OCI-LY1 (cell line): ENCODE data around the gene DGLUCY.

Source experiments
- H2AFZ ChIP-seq: fragments of 200-600 bp; sonication (generic), shearing (Covaris generic); 2 replicates; pipeline ENCODE4 v1.6.0; 2014; ENCODE audit warnings: antibody characterized with exemption, mild to moderate bottlenecking, low read length
- H3F3A ChIP-seq: fragments of 200-600 bp; sonication (generic), shearing (Covaris generic); 2 replicates; pipeline ENCODE4 v1.6.0; 2014; ENCODE audit warnings: mild to moderate bottlenecking, antibody characterized with exemption, low read length, moderate library complexity; ENCODE audit not compliant: insufficient read depth
- H3K27ac ChIP-seq: fragments of 200-600 bp; sonication (generic); 2 replicates; pipeline ENCODE4 v1.5.1; 2014; ENCODE audit warnings: low read length, mixed run types, mild to moderate bottlenecking, low read depth; ENCODE audit not compliant: poor library complexity, severe bottlenecking
- H3K27me3 ChIP-seq: fragments of 200-600 bp; sonication (generic); 2 replicates; pipeline ENCODE4 v1.6.0; 2014; ENCODE audit warnings: antibody characterized with exemption, mild to moderate bottlenecking, low read length, moderate library complexity; ENCODE audit not compliant: insufficient read depth
- H3K36me3 ChIP-seq: fragments of 200-600 bp; sonication (generic); 2 replicates; pipeline ENCODE4 v1.6.1; 2014; ENCODE audit warnings: mild to moderate bottlenecking, antibody characterized with exemption, low read length, moderate library complexity, mixed read lengths; ENCODE audit not compliant: insufficient read depth
- H3K4me1 ChIP-seq: fragments of 200-600 bp; sonication (generic); 2 replicates; pipeline ENCODE4 v1.5.1; 2014; ENCODE audit warnings: mild to moderate bottlenecking, low read length, moderate library complexity; ENCODE audit not compliant: insufficient read depth, severe bottlenecking
- H3K4me2 ChIP-seq: fragments of 200-600 bp; sonication (generic), shearing (Covaris generic); 2 replicates; pipeline ENCODE4 v1.6.1; 2014; ENCODE audit warnings: low read length
- H3K4me3 ChIP-seq: fragments of 200-600 bp; sonication (generic); 2 replicates; pipeline ENCODE4 v1.5.1; 2014; ENCODE audit warnings: low read length, low read depth, mild to moderate bottlenecking, mixed read lengths; ENCODE audit not compliant: poor library complexity, severe bottlenecking
- H3K79me2 ChIP-seq: fragments of 200-600 bp; shearing (Covaris generic); 2 replicates; pipeline ENCODE4 v1.6.1; 2016; ENCODE audit warnings: mixed run types, low read length, mixed read lengths; ENCODE audit not compliant: insufficient read depth
- H3K9ac ChIP-seq: fragments of 200-600 bp; sonication (generic), shearing (Covaris generic); 2 replicates; pipeline ENCODE4 v1.6.1; 2014; ENCODE audit warnings: mild to moderate bottlenecking, low read length, mixed read lengths
- H3K9me2 ChIP-seq: fragments of 200-600 bp; sonication (generic), shearing (Covaris generic); 2 replicates; pipeline ENCODE4 v1.6.1; 2014; ENCODE audit warnings: low read depth, mild to moderate bottlenecking, low read length, mixed read lengths
- H3K9me3 ChIP-seq: fragments of 200-600 bp; shearing (Covaris generic); 2 replicates; pipeline ENCODE4 v1.6.1; 2014; ENCODE audit warnings: low read length, mixed read lengths
- H4K20me1 ChIP-seq: fragments of 200-600 bp; sonication (generic), shearing (Covaris generic); 2 replicates; pipeline ENCODE4 v1.6.0; 2016; ENCODE audit warnings: mild to moderate bottlenecking, low read length; ENCODE audit not compliant: insufficient read depth
- CTCF ChIP-seq: fragments of 200-600 bp; sonication (generic), shearing (Covaris generic); IDR thresholded peaks from 2 replicates; pipeline ENCODE4 v1.5.1; 2017; ENCODE audit warnings: mild to moderate bottlenecking, antibody characterized with exemption, low read length, moderate library complexity, mixed read lengths
- EZH2 ChIP-seq: fragments of 200-600 bp; sonication (generic), shearing (Covaris generic); IDR thresholded peaks from 2 replicates; pipeline ENCODE4 v1.8.0; 2017; ENCODE audit warnings: borderline replicate concordance, mixed run types, mild to moderate bottlenecking, antibody characterized with exemption, low read length, moderate library complexity, mixed read lengths

DGLUCY gene

GRCh38 chr14:91170504-91171121 is 56.7 kb downstream of the DGLUCY start:
- no peak overlapping the region for H3K4me2 ChIP-seq
- no peaks in the 10 kb centered on the region for H3K79me2 ChIP-seq
- no peaks in the 10 kb centered on the region for H3F3A ChIP-seq
- no peaks in the 10 kb centered on the region for H3K9me2 ChIP-seq
- no peaks in the 10 kb centered on the region for H3K4me1 ChIP-seq
- no peaks in the 10 kb centered on the region for H3K27me3 ChIP-seq
- H3K9ac ChIP-seq = no peak overlapping the region
- no peak overlapping the region for H3K4me3 ChIP-seq
- H3K9me3 ChIP-seq = no peaks in the 10 kb centered on the region
- H3K27ac ChIP-seq = no peak overlapping the region
- H4K20me1 ChIP-seq = no peaks in the 10 kb centered on the region
- H2AFZ ChIP-seq = no peak overlapping the region
- no peak for TF ChIP-seq EZH2
- TF ChIP-seq CTCF = no peak
- H3K36me3 ChIP-seq = peaks cover 56% of the 10 kb centered on the region

DNA sequence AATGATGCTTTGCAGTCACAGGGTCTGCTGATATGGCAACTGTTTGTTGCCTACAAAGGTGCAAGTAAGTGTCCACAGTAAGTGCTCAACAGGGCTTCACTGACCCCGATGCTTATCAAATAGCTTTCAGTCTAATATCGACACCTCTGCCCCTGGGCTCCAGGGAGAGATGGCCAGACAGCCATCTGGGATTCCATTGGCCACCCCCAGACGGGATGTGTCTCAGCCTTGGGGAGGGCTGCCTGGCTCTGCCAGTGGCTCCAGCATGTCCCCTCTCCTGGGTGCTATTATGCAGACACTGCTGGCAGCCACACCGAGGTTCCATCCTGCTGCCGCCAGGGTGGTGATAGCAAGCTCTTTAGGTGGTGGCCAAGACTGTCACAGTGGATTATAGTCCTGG is 57.4 kb downstream of the DGLUCY start:
- no peaks in the 10 kb centered on the region for H3K4me1 ChIP-seq
- TF ChIP-seq EZH2 (no peak), CTCF (no peak)
- no peaks in the 10 kb centered on the region for H3K27me3 ChIP-seq
- H3K4me3 ChIP-seq = no peak overlapping the region
- no peaks in the 10 kb centered on the region for H3K9me3 ChIP-seq
- peaks cover 55% of the 10 kb centered on the region for H3K36me3 ChIP-seq
- no peaks in the 10 kb centered on the region for H4K20me1 ChIP-seq
- H3K79me2 ChIP-seq = no peaks in the 10 kb centered on the region
- H3K9me2 ChIP-seq = no peaks in the 10 kb centered on the region
- no peak overlapping the region for H3K4me2 ChIP-seq
- no peak overlapping the region for H3K27ac ChIP-seq
- H3K9ac ChIP-seq = no peak overlapping the region
- no peaks in the 10 kb centered on the region for H3F3A ChIP-seq
- H2AFZ ChIP-seq = no peak overlapping the region

DNA sequence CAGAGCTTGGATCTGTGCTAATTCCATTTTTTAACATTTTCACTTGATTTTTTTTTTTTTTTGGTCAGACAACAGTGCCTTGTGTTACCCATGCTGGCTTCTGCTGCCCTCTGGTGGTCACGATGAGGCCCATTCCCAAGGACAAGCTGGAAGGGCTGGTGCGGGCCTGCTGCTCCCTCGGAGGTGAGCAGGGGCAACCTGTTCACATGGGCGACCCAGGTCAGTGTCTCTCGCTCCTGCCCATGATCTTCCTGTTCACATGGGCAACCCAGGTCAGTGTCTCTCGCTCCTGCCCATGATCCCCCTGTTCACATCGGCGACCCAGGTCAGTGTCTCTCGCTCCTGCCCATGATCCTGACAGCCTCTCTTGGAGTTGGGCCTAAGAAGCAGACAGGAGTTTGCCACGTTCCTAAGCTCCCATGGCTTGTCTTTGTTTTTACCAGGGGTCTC is 59.4 kb downstream of the DGLUCY start:
- H3K4me1 ChIP-seq = peaks cover 3% of the 10 kb centered on the region
- H4K20me1 ChIP-seq = no peaks in the 10 kb centered on the region
- H3K27ac ChIP-seq = no peak overlapping the region
- H3K9me3 ChIP-seq = no peaks in the 10 kb centered on the region
- H3K79me2 ChIP-seq = no peaks in the 10 kb centered on the region
- peak; percentile 88 for TF ChIP-seq CTCF
- no peak for TF ChIP-seq EZH2
- H3K9me2 ChIP-seq = no peaks in the 10 kb centered on the region
- no peak overlapping the region for H3K9ac ChIP-seq
- peaks cover 49% of the 10 kb centered on the region for H3K36me3 ChIP-seq
- no peaks in the 10 kb centered on the region for H3F3A ChIP-seq
- H3K4me2 ChIP-seq = no peak overlapping the region
- no peaks in the 10 kb centered on the region for H3K27me3 ChIP-seq
- no peak overlapping the region for H2AFZ ChIP-seq
- H3K4me3 ChIP-seq = no peak overlapping the region
